HCT116 (cell line): ENCODE results near the gene KIRREL3. TPM values are rescaled to one million over a fixed set of nuclear protein-coding genes. Genes with fewer than 3 reads are reported as not detected.

ENCODE experiments used
- ATAC-seq: fragments of 200-7000 bp; cut with Tn5 transposase; 2 replicates; pipeline ENCODE4 v1.9.1; 2020; ENCODE audit warnings: mild to moderate bottlenecking, moderate library complexity
- BruUV-seq: library from RNA; stranded (reverse); fragments of 400-500 nt; replicated peaks from 2 replicates; lab custom pipeline; 2021; lab: Mats Ljungman, UMichigan
- CTCF ChIA-PET: fragments of 300-600 bp; sonication (Branson Sonifier 250); formaldehyde crosslinking; loops from one replicate; lab custom pipeline; 2021; ENCODE audit warnings: antibody characterized with exemption; lab: Charles Lee
- POLR2A ChIA-PET: fragments of 300-600, 350-600 bp; sonication (Branson Sonifier 250); formaldehyde crosslinking; loops from one replicate; lab custom pipeline; 2021; ENCODE audit warnings: antibody characterized with exemption; lab: Charles Lee
- RAD21 ChIA-PET, 2 experiments: fragments of 300-600 bp; sonication (Branson Sonifier 250); formaldehyde crosslinking; loops; one replicate each; lab custom pipeline; 2023; ENCODE audit warnings: low total read pairs in 2 of 2; ENCODE audit not compliant: uncharacterized antibody in 2 of 2, unreplicated experiment in 2 of 2, low non-redundant PET in 1 of 2; lab: Charles Lee
- DNase-seq: peaks from one replicate; pipeline ENCODE4 v3.0.0-alpha.2; 2010; ENCODE audit warnings: low read depth, low spot score
- H2AFZ ChIP-seq: fragments of 200-600 bp; shearing (Covaris generic), sonication (generic); 2 replicates; pipeline ENCODE4 v1.6.1; 2017; ENCODE audit warnings: low read depth, mixed run types, mixed read lengths, antibody characterized with exemption, low read length; ENCODE audit not compliant: poor library complexity, severe bottlenecking
- H3K27ac ChIP-seq: 2 replicates; pipeline ENCODE4 v1.5.1; 2012; ENCODE audit warnings: low read depth, low read length
- H3K27me3 ChIP-seq: fragments of 200-600 bp; sonication (generic); 2 replicates; pipeline ENCODE4 v1.6.1; 2016; ENCODE audit warnings: mixed run types, low read length, mixed read lengths; ENCODE audit not compliant: insufficient read depth
- H3K36me3 ChIP-seq, 2 experiments: fragments of 200-500 bp in 1 of 2; fragments of 200-600 bp in 1 of 2; sonication (Bioruptor generic) in 1 of 2; sonication (generic) in 1 of 2; 2 replicates each; pipeline versions ENCODE4 v1.5.1 to v1.6.1; 2014 to 2016; ENCODE audit warnings: low read length in 2 of 2, inconsistent platforms in 1 of 2, mixed read lengths in 1 of 2, mixed run types in 1 of 2; ENCODE audit not compliant: insufficient read depth in 2 of 2, control insufficient read depth in 1 of 2
- H3K4me1 ChIP-seq, 2 experiments: fragments of 200-600 bp in 1 of 2; sonication (generic) in 1 of 2; 2 replicates each; pipeline versions ENCODE4 v1.5.1 to v1.6.1; 2012 to 2017; ENCODE audit warnings: low read length in 2 of 2, inconsistent platforms in 1 of 2, mild to moderate bottlenecking in 1 of 2, mixed read lengths in 1 of 2, mixed run types in 1 of 2, moderate library complexity in 1 of 2; ENCODE audit not compliant: insufficient read depth in 2 of 2, control insufficient read depth in 1 of 2
- H3K4me2 ChIP-seq: fragments of 200-600 bp; sonication (generic); 2 replicates; pipeline ENCODE4 v1.6.1; 2017; ENCODE audit warnings: mixed run types, low read length, mixed read lengths
- H3K4me3 ChIP-seq, 2 experiments: fragments of 200-600 bp in 1 of 2; sonication (generic) in 1 of 2; replicated peaks in 1 of 2; 2 replicates each; pipeline ENCODE4 v1.5.1; 2011 to 2016; ENCODE audit warnings: low read length in 2 of 2, control low read depth in 1 of 2, low read depth in 1 of 2, mild to moderate bottlenecking in 1 of 2, mixed read lengths in 1 of 2, mixed run types in 1 of 2
- H3K79me2 ChIP-seq: fragments of 200-600 bp; sonication (generic); 2 replicates; pipeline ENCODE4 v1.6.1; 2017; ENCODE audit warnings: mild to moderate bottlenecking, mixed run types, low read length, moderate library complexity, mixed read lengths; ENCODE audit not compliant: insufficient read depth
- H3K9ac ChIP-seq: fragments of 200-600 bp; sonication (generic); 2 replicates; pipeline ENCODE4 v1.6.1; 2016; ENCODE audit warnings: low read length, mixed read lengths
- H3K9me2 ChIP-seq: fragments of 200-600 bp; sonication (generic), shearing (Covaris generic); 2 replicates; pipeline ENCODE4 v1.6.1; 2017; ENCODE audit warnings: mixed run types, mild to moderate bottlenecking, moderate library complexity; ENCODE audit not compliant: insufficient read depth
- H3K9me3 ChIP-seq, 2 experiments: fragments of 200-500 bp in 1 of 2; fragments of 200-600 bp in 1 of 2; sonication (Bioruptor generic) in 1 of 2; sonication (generic) in 1 of 2; 2 replicates each; pipeline ENCODE4 v1.6.1; 2014 to 2017; ENCODE audit warnings: low read length in 2 of 2, mixed read lengths in 2 of 2, inconsistent platforms in 1 of 2, low read depth in 1 of 2, mild to moderate bottlenecking in 1 of 2, mixed run types in 1 of 2, moderate library complexity in 1 of 2; ENCODE audit not compliant: control insufficient read depth in 1 of 2, insufficient read depth in 1 of 2
- H4K20me1 ChIP-seq: fragments of 200-600 bp; sonication (generic), shearing (Covaris generic); 2 replicates; pipeline ENCODE4 v1.6.1; 2017; ENCODE audit warnings: mixed run types, mild to moderate bottlenecking, moderate library complexity; ENCODE audit not compliant: insufficient read depth
- CBX3 ChIP-seq: IDR thresholded peaks from 2 replicates; pipeline ENCODE4 v1.6.1; 2012; ENCODE audit warnings: low read depth
- CEBPB ChIP-seq: IDR thresholded peaks from 2 replicates; pipeline ENCODE4 v1.6.1; 2012; ENCODE audit warnings: low read depth
- CTCF ChIP-seq, 3 experiments: fragments of 200-600 bp in 1 of 3; sonication (generic) in 1 of 3; IDR thresholded peaks in 2 of 3; conservative IDR thresholded peaks in 1 of 3; 2 replicates each; pipeline ENCODE4 v1.5.1; 2012 to 2017; ENCODE audit warnings: low read depth in 2 of 3, low read length in 2 of 3, antibody characterized with exemption in 1 of 3, borderline replicate concordance in 1 of 3, control low read depth in 1 of 3, mild to moderate bottlenecking in 1 of 3, mixed read lengths in 1 of 3, mixed run types in 1 of 3, moderate library complexity in 1 of 3; ENCODE audit not compliant: insufficient read depth in 1 of 3
- ELF1 ChIP-seq: IDR thresholded peaks from 2 replicates; pipeline ENCODE4 v1.6.1; 2012; ENCODE audit warnings: low read depth, borderline replicate concordance
- EZH2 ChIP-seq: fragments of 200-600 bp; sonication (generic); IDR thresholded peaks from 2 replicates; pipeline ENCODE4 v1.6.1; 2017; ENCODE audit warnings: antibody characterized with exemption, mixed run types
- EZH2phosphoT487 ChIP-seq: fragments of 200-600 bp; IDR thresholded peaks from 2 replicates; pipeline ENCODE4 v1.6.1; 2018; ENCODE audit warnings: antibody characterized with exemption, borderline replicate concordance
- MAX ChIP-seq: IDR thresholded peaks from 2 replicates; pipeline ENCODE4 v1.6.1; 2012
- POLR2A ChIP-seq: IDR thresholded peaks from 2 replicates; pipeline ENCODE4 v1.7.0; 2011; ENCODE audit warnings: borderline replicate concordance; ENCODE audit not compliant: insufficient read depth, insufficient read length; ENCODE audit errors: extremely low read depth
- POLR2AphosphoS5 ChIP-seq: IDR thresholded peaks from 2 replicates; pipeline ENCODE4 v1.6.1; 2011; ENCODE audit warnings: mild to moderate bottlenecking, low read depth, low read length, moderate library complexity
- RAD21 ChIP-seq: IDR thresholded peaks from 2 replicates; pipeline ENCODE4 v1.6.1; 2012; ENCODE audit warnings: low read depth, mild to moderate bottlenecking
- SIN3A ChIP-seq: IDR thresholded peaks from 2 replicates; pipeline ENCODE4 v1.6.1; 2012; ENCODE audit warnings: low read depth
- SRF ChIP-seq: IDR thresholded peaks from 2 replicates; pipeline ENCODE4 v1.6.1; 2012; ENCODE audit warnings: low read depth
- TCF7L2 ChIP-seq: IDR thresholded peaks from 2 replicates; pipeline ENCODE4 v1.7.0; 2011; ENCODE audit warnings: borderline replicate concordance, inconsistent platforms; ENCODE audit not compliant: insufficient read depth, insufficient read length; ENCODE audit errors: extremely low read depth
- ZBTB33 ChIP-seq: IDR thresholded peaks from 2 replicates; pipeline ENCODE4 v1.6.1; 2011; ENCODE audit warnings: mild to moderate bottlenecking, low read length, moderate library complexity; ENCODE audit not compliant: insufficient replicate concordance; ENCODE audit errors: extremely low read depth
- ZNF274 ChIP-seq: fragments of 200-500 bp; sonication (Bioruptor generic); IDR thresholded peaks from 2 replicates; pipeline ENCODE4 v1.6.1; 2014; ENCODE audit warnings: mild to moderate bottlenecking, low read depth, low read length, inconsistent platforms
- intact Hi-C: fragments of 100-400 bp; cut with micrococcal nuclease; formaldehyde crosslinking; loops from 2 replicates; pipeline ENCODE4 v1.10.0; 2022
- total RNA-seq: library from RNA; stranded (reverse); gene quantifications from one replicate; pipeline ENCODE4 v1.2.1, GENCODE V29; 2021; ENCODE audit not compliant: unreplicated experiment
- TF ChIP-seq, protein P1 (sequence below): IDR thresholded peaks from 2 replicates; pipeline ENCODE4 v1.6.1; 2012

The KIRREL3 gene
- total RNA-seq, 1 experiment from 2014 or later = not detected

DNA sequence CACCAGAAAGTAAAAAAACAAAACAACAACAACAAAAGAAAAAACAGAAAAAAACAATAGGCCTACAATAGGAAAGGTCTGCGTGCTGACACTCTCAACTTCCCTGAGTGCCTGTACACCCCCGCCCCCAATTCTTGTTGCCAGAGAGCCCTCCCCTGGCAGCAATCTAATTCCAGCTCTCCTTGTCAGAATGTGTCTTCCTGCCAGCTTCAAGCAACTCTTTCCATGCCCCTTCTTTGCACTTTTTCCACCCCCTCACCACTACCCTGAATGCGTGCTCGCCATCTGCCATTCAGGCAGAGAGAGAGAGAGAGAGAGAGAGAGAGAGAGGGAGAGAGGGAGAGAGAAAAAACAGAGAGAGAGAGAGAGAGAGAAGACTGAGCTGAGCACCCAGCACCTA, 245.0 kb downstream of the KIRREL3 start:
- no peak overlapping the region for H3K4me3 ChIP-seq
- TF ChIP-seq ELF1 (no peak), CEBPB (no peak), EZH2phosphoT487 (no peak), POLR2AphosphoS5 (no peak), MAX (no peak), SRF (no peak), RAD21 (no peak), SIN3A (no peak), ZBTB33 (no peak), EZH2 (no peak), CTCF (IDR thresholded peaks at IDR 0.05 in 2 of 3, conservative IDR thresholded peaks at IDR 0.05 in 1 of 3; ENCODE audit: borderline replicate concordance in 1 of 3, insufficient read depth in 1 of 3, low read depth in 2 of 3, low read length in 2 of 3) (no peak), ZNF274 (no peak), POLR2A (no peak), TCF7L2 (no peak), CBX3 (no peak)
- TF ChIP-seq, protein P1, sequence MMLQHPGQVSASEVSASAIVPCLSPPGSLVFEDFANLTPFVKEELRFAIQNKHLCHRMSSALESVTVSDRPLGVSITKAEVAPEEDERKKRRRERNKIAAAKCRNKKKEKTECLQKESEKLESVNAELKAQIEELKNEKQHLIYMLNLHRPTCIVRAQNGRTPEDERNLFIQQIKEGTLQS = no peak
- TF ChIP-seq, all 23 proteins: peak for 0
- Histone ChIP-seq H3K4me1 (no peaks in the 10 kb centered on the region), H3K9me2 (no peaks in the 10 kb centered on the region), H3K36me3 (no peaks in the 10 kb centered on the region), H3K27me3 (peaks cover 3% of the 10 kb centered on the region; the same call in 1 of the 2 replicates), H3K27ac (no peak overlapping the region), H4K20me1 (no peaks in the 10 kb centered on the region), H2AFZ (no peak overlapping the region), H3K4me2 (no peak overlapping the region), H3K9ac (no peak overlapping the region), H3K79me2 (no peaks in the 10 kb centered on the region), H3K9me3 (no peaks in the 10 kb centered on the region)
- CTCF ChIA-PET = no interaction called here
- DNase-seq (no peak), ATAC-seq (no peak)
- POLR2A ChIA-PET = no interaction called here
- intact Hi-C loops = no loop called here
- RAD21 ChIA-PET = no interaction called here
- BruUV-seq = no TSS peak
